Measurements from ENCODE around the gene HSD3B7. TPM values are rescaled to one million over a fixed set of nuclear protein-coding genes. Genes with fewer than 3 reads are reported as not detected.

Gene HSD3B7
- total RNA-seq, 4 donors from 2014 or later = 12.4 to 29.8 (median 19.0) TPM

Other genes starting within 250 kb of the HSD3B7 start
- 10 to 100 TPM; 20.6 to 39.5 (median 31.5) TPM for gene PHKG2, start 236.8 kb upstream of the HSD3B7 start, total RNA-seq
- 1 to 10 TPM; 1.2 to 4.1 (median 2.6) TPM for gene CFAP119, start 223.1 kb upstream of the HSD3B7 start, total RNA-seq
- gene RNF40, start 222.9 kb upstream of the HSD3B7 start, total RNA-seq = 100 to 1,000 TPM in 1 of 4 donors, 10 to 100 TPM in 3; 82.2 to 112 (median 92.9) TPM
- gene ZNF629, start 198.0 kb upstream of the HSD3B7 start, total RNA-seq = 10 to 100 TPM; 10.9 to 18.1 (median 16.0) TPM
- 10 to 100 TPM; 43.1 to 79.1 (median 63.0) TPM for gene BCL7C, start 91.1 kb upstream of the HSD3B7 start, total RNA-seq
- gene CTF1, start 88.6 kb upstream of the HSD3B7 start, total RNA-seq = 1 to 10 TPM in 2 of 4 donors, under 1 TPM in 1, not detected in 1; 0.80 to 3.0 (median 2.5) TPM
- 10 to 100 TPM; 17.7 to 25.1 (median 22.1) TPM for gene FBXL19, start 61.6 kb upstream of the HSD3B7 start, total RNA-seq
- 10 to 100 TPM; 22.9 to 37.7 (median 34.6) TPM for gene ORAI3, start 36.1 kb upstream of the HSD3B7 start, total RNA-seq
- 10 to 100 TPM in 3 of 4 donors, 1 to 10 TPM in 1; 9.2 to 22.4 (median 10.7) TPM for gene SETD1A, start 27.5 kb upstream of the HSD3B7 start, total RNA-seq
- 1 to 10 TPM in 1 of 4 donors, under 1 TPM in 3; 0.32 to 1.4 (median 0.44) TPM for gene STX1B, start 25.4 kb downstream of the HSD3B7 start, total RNA-seq
- 10 to 100 TPM; 38.7 to 53.1 (median 46.4) TPM for gene STX4, start 48.4 kb downstream of the HSD3B7 start, total RNA-seq
- 10 to 100 TPM; 10.0 to 19.2 (median 12.6) TPM for gene ZNF668, start 89.0 kb downstream of the HSD3B7 start, total RNA-seq
- gene ZNF646, start 89.2 kb downstream of the HSD3B7 start, total RNA-seq = 10 to 100 TPM; 25.4 to 30.3 (median 27.1) TPM
- 1 to 10 TPM; 2.3 to 3.8 (median 2.7) TPM for gene PRSS53, start 103.7 kb downstream of the HSD3B7 start, total RNA-seq
- 10 to 100 TPM; 43.7 to 95.5 (median 73.6) TPM for gene VKORC1, start 109.6 kb downstream of the HSD3B7 start, total RNA-seq
- 10 to 100 TPM; 60.7 to 85.3 (median 78.6) TPM for gene BCKDK, start 123.2 kb downstream of the HSD3B7 start, total RNA-seq
- gene KAT8, start 132.5 kb downstream of the HSD3B7 start, total RNA-seq = 100 to 1,000 TPM in 1 of 4 donors, 10 to 100 TPM in 3; 69.7 to 116 (median 81.7) TPM
- 100 to 1,000 TPM; 147 to 223 (median 172) TPM for gene PRSS8, start 150.5 kb downstream of the HSD3B7 start, total RNA-seq
- 10 to 100 TPM in 1 of 4 donors, 1 to 10 TPM in 3; 2.3 to 10.5 (median 3.3) TPM for gene PRSS36, start 164.9 kb downstream of the HSD3B7 start, total RNA-seq
- gene FUS, start 194.9 kb downstream of the HSD3B7 start, total RNA-seq = 10 to 100 TPM; 31.9 to 55.8 (median 34.9) TPM
- gene PYCARD, start 217.6 kb downstream of the HSD3B7 start, total RNA-seq = 100 to 1,000 TPM in 3 of 4 donors, 10 to 100 TPM in 1; 87.5 to 140 (median 122) TPM
- gene TRIM72, start 228.9 kb downstream of the HSD3B7 start, total RNA-seq = under 1 TPM in 1 of 4 donors, not detected in 3; 0.19 TPM
- gene PYDC1, start 231.9 kb downstream of the HSD3B7 start, total RNA-seq = 10 to 100 TPM in 3 of 4 donors, 1 to 10 TPM in 1; 4.8 to 17.5 (median 12.9) TPM